Fibroblast of the aortic adventitia (primary cell): ENCODE measurements around the gene DNAJC27. TPM values are rescaled to one million over a fixed set of nuclear protein-coding genes. Genes with fewer than 3 reads are reported as not detected.

Experiments used
- DNase-seq: peaks from one replicate; pipeline ENCODE4 v3.0.0-alpha.2; 2010; ENCODE audit warnings: low read depth
- H3K4me3 ChIP-seq: 2 replicates; pipeline ENCODE4 v1.5.1; 2011; ENCODE audit warnings: low read depth, mild to moderate bottlenecking, control low read depth, low read length, moderate library complexity
- small RNA-seq: library from RNA; depleted of rRNA; stranded (forward); fragments of <200 nt; gene quantifications from one replicate; pipeline ENCODE3, GENCODE V24; 2012
- total RNA-seq: library from RNA; depleted of rRNA; stranded (reverse); fragments of >200 nt; gene quantifications from 2 replicates; pipeline ENCODE4 v1.2.3, GENCODE V29; 2012; ENCODE audit warnings: low replicate concordance
- TF ChIP-seq, protein P1 (sequence below): IDR thresholded peaks from 2 replicates; pipeline ENCODE4 v1.5.1; 2011; ENCODE audit warnings: mild to moderate bottlenecking, low read length, control low read depth, inconsistent platforms; ENCODE audit not compliant: insufficient read depth

DNAJC27 gene
- total RNA-seq, 1 donor: 5.6 TPM

DNA sequence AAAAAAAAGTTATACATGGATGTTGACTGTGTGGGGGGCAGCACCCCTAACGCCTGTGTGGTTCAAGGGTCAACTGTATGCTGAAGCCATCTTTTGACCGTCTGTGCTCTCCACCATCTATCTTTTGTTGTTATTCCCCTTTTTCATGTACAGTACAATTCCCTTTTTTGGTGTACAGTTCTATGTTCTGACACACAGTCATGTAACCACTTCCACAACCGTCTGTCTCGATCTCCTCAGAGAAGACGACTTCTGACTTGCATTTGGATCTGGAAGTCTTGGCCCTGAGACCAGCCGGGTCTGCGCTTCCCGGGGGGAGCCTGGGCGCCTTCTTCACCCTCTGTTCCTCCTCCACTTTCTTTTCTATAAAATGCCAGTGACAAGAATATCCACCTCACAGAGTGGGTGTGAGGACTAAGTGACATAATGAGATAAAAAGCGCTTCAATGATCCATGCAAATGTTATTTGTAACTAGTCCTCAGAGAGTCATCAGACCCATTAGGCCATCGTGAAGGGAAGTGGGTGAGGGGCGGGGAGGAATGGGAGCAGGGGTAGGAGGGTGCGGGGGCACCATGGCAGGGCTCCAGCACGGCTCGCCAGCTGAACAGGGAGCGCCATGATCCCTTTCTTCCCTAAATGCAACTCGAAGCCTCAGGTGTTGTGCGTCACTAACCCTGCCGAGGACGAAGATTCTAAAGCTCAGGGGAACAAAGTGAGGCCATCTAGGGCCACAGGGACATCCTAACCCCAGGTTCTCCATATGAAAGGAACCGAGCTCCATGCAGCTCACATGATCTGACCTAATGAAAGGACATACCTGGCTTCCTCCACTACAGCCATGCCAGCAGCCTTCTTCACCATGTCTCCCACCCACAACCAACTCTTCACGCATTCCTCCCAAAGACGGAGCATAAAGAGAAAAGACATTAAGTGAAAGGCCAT lies 68.3 kb downstream of the DNAJC27 start:
- no peak overlapping the region for H3K4me3 ChIP-seq
- TF ChIP-seq, protein P1, sequence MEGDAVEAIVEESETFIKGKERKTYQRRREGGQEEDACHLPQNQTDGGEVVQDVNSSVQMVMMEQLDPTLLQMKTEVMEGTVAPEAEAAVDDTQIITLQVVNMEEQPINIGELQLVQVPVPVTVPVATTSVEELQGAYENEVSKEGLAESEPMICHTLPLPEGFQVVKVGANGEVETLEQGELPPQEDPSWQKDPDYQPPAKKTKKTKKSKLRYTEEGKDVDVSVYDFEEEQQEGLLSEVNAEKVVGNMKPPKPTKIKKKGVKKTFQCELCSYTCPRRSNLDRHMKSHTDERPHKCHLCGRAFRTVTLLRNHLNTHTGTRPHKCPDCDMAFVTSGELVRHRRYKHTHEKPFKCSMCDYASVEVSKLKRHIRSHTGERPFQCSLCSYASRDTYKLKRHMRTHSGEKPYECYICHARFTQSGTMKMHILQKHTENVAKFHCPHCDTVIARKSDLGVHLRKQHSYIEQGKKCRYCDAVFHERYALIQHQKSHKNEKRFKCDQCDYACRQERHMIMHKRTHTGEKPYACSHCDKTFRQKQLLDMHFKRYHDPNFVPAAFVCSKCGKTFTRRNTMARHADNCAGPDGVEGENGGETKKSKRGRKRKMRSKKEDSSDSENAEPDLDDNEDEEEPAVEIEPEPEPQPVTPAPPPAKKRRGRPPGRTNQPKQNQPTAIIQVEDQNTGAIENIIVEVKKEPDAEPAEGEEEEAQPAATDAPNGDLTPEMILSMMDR: no peak
- DNase-seq: no peak

DNA sequence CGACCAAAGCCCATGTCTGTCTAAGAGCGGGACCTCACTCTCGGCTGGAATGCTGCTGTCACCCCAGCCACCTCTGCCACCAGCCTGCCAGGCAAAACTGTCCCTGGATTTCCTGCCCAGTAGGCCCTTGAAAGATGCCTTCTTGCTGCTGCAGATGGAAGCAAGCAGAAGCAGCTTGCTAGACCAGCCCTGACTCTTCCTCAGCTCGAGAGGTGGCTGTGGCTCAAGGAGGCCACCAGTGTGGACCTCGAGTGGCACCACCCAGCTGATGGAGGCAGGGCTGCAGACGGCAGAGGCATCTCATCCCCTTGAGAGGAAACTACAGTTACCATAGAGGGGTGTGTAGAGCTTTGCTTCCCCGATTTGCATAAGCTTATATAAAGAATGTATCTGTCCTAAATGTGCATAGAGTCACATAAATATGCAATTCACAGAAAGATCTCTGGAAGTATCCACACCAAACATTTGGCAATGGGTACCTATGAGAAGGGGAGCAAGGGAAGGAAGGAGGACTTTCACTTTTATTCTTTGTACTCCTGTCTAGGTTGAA lies 72.3 kb downstream of the DNAJC27 start:
- no peak for DNase-seq
- TF ChIP-seq, protein P1: no peak

DNA sequence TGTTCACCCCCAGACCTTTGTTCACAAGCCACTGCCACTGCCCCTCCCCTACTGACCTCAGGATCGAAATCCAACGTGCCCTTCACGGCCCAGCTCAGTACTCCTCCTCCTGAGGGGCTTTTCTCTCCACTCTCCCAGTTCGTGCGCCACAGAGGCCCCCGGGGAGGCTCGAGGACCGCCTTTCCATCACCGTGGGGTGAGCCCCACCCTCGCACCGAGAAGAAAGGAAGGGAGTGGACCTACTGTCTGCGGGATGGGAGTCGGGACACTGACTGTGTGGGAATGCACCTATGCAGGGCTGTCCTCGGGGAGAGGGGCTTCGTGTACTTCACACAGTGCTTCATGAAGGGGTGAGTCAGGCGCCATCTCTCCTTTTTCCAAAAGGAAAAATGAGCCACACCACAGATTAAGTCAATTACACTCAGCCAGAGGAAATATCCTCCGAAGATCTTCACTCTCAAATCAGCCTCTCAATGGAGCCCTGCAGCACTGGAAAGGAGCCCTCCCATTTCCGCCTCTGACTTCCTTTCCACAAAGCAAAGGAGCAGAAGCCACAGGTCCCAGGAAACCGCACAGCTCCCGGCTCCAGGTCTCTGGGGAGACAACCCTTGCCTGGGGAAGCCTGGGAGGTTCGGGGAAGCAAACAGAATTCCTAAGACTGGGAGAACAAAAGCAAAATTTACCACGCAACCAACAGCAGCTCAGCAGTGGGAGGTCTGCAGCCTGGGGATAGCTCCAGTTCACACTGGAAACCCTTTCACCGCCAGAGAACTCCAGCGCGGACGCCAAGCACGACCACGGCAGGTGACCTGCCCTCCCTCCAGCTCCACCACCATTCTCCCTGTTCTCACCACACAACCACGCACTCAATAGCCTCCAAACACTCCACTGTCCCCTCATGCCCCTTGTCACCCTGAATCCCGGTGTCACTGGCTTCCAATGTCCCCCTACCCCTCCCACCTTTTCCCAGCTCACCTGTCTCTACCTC lies 73.3 kb downstream of the DNAJC27 start:
- DNase-seq: no peak
- H3K4me3 ChIP-seq: no peak overlapping the region
- TF ChIP-seq, protein P1: no peak

More for the DNA sequence above, 72.3 kb downstream of the DNAJC27 start:
- H3K4me3 ChIP-seq: no peak overlapping the region

DNA sequence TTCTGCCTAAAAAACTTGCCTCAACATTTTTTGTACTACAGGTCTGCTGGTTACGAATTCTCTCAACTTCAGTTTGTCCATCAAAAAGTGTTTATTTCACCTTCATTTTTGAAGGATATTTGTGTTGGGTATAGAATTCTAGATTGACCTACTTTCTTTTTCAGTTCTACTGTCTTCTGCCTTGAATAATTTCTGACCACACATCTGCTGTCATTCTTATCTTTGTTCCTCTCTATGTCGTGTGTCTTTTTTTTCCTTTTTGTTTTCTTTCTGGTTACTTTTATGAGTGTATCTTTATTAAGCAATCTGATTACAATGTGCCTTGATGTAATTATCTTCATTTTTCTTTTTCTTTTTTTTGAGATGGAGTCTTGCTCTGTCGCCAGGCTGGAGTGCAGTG lies 77.0 kb downstream of the DNAJC27 start:
- no peak overlapping the region for H3K4me3 ChIP-seq
- DNase-seq: no peak
- TF ChIP-seq, protein P1: no peak

DNA sequence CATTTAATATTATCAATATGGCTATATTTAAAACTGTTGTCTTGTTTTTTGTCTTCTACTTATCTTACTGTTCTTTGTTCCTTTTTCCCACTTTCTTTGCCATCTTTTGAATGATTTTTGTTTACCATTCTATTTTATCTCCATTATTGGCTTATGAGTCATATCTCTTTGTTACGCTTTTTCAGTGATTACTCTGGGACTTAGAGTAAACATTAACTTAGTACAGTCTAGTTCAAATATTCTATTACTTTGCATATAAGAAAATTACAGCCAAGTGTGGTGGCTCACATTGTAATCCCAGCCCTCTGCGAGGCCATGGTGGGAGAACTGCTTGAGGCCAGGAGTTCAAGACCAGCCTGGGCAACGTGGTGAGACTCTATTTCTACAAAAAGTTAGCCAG lies 77.8 kb downstream of the DNAJC27 start:
- TF ChIP-seq, protein P1: no peak
- H3K4me3 ChIP-seq: no peak overlapping the region
- no peak for DNase-seq

Small RNA genes lying within 50 kb of the gene (small RNA-seq; reads per million reads assigned to genes)
- gene AC013267.1: not detected
- gene RF00016: not detected
- gene RF00019: not detected

Other genes with a start within 250 kb of the DNAJC27 start
- 23.7 and 33.4 TPM in 2 replicates for gene PTRHD1, start 178.6 kb downstream of the DNAJC27 start, total RNA-seq
- gene CENPO, start 178.5 kb downstream of the DNAJC27 start, total RNA-seq: 5.5 and 35.3 TPM in 2 replicates
- gene ADCY3, start 51.7 kb downstream of the DNAJC27 start, total RNA-seq: 42.0 and 50.3 TPM in 2 replicates
- gene EFR3B, start 70.1 kb upstream of the DNAJC27 start, total RNA-seq: 0.99 and 1.1 TPM in 2 replicates
- gene POMC, start 196.6 kb upstream of the DNAJC27 start, total RNA-seq: 0.63 and 7.5 TPM in 2 replicates